ENCODE measurements around the gene RNF114.
"Not testable (repeated sequence)": the region's sequence is repeated elsewhere in the genome, so short reads cannot be mapped to it uniquely, and the experiment has no call there.

Gene RNF114

GRCh38 chr20:49964964-49965780, 29.0 kb downstream of the RNF114 start:
- no peak for DNase-seq (ENCODE audit: low read depth)

- DNase-seq (ENCODE audit: low read depth) = no peak
Observed at GRCh38 chr20:49965781-49966305, 29.6 kb downstream of the RNF114 start.

- no peak for DNase-seq (ENCODE audit: low read depth)
Observed at GRCh38 chr20:49966861-49967260, 30.7 kb downstream of the RNF114 start.

GRCh38 chr20:49969234-49969633, 33.0 kb downstream of the RNF114 start:
- DNase-seq (ENCODE audit: low read depth) = no peak

GRCh38 chr20:49969946-49970345, 33.7 kb downstream of the RNF114 start:
- no peak for DNase-seq (ENCODE audit: low read depth)

GRCh38 chr20:49970498-49970897, 34.3 kb downstream of the RNF114 start:
- no peak for DNase-seq (ENCODE audit: low read depth)

- DNase-seq (ENCODE audit: low read depth) = no peak
Observed at GRCh38 chr20:49973981-49974380, 37.8 kb downstream of the RNF114 start.

GRCh38 chr20:49976542-49976941, 40.3 kb downstream of the RNF114 start:
- DNase-seq (ENCODE audit: low read depth) = no peak

- DNase-seq (ENCODE audit: low read depth) = not testable (repeated sequence)
Observed at GRCh38 chr20:49977740-49978139, 41.5 kb downstream of the RNF114 start.

GRCh38 chr20:49978685-49979029, 42.5 kb downstream of the RNF114 start:
- no peak for DNase-seq (ENCODE audit: low read depth)

GRCh38 chr20:49979030-49979832, 43.0 kb downstream of the RNF114 start:
- DNase-seq (ENCODE audit: low read depth) = peak; percentile 43

- DNase-seq (ENCODE audit: low read depth) = no peak
Observed at GRCh38 chr20:49980140-49981008, 44.2 kb downstream of the RNF114 start.

- no peak for DNase-seq (ENCODE audit: low read depth)
Observed at GRCh38 chr20:49981218-49982071, 45.2 kb downstream of the RNF114 start.

- no peak for DNase-seq (ENCODE audit: low read depth)
Observed at GRCh38 chr20:49982072-49982345, 45.8 kb downstream of the RNF114 start.

- peak; percentile 46 for DNase-seq (ENCODE audit: low read depth)
Observed at GRCh38 chr20:49982346-49983122, 46.3 kb downstream of the RNF114 start, which contains the start of gene SNAI1. SNAI1 (plus strand) TSS chr20:49982980; CDS start chr20:49983060, 80 bp downstream.

GRCh38 chr20:49983123-49983847, 47.1 kb downstream of the RNF114 start:
- DNase-seq (ENCODE audit: low read depth) = no peak

- no peak for DNase-seq (ENCODE audit: low read depth)
Observed at GRCh38 chr20:49983848-49984408, 47.7 kb downstream of the RNF114 start.

- DNase-seq (ENCODE audit: low read depth) = no peak
Observed at GRCh38 chr20:49984426-49985153, 48.4 kb downstream of the RNF114 start.

- DNase-seq (ENCODE audit: low read depth) = no peak
Observed at GRCh38 chr20:49985157-49985556, 49.0 kb downstream of the RNF114 start.
